NB4 (cell line): ENCODE measurements around the gene YIPF2.
"Not testable (repeated sequence)": the region's sequence is repeated elsewhere in the genome, so short reads cannot be mapped to it uniquely, and the experiment has no call there.

ENCODE experiments used
- DNase-seq: peaks from one replicate; pipeline ENCODE4 v3.0.0; 2010; ENCODE audit warnings: low read depth
- H3K4me3 ChIP-seq: one replicate; pipeline ENCODE4 v1.5.1; 2011; ENCODE audit warnings: mild to moderate bottlenecking, low read depth, low read length, moderate library complexity
- CTCF ChIP-seq: IDR thresholded peaks from one replicate; pipeline ENCODE4 v1.5.1; 2012; ENCODE audit warnings: low read depth, low read length
- MAX ChIP-seq: IDR thresholded peaks from 2 replicates; pipeline ENCODE4 v1.6.1; 2011; ENCODE audit warnings: low read depth, low read length
- MYC ChIP-seq: IDR thresholded peaks from 2 replicates; pipeline ENCODE4 v1.6.1; 2011; ENCODE audit warnings: low read depth, low read length
- POLR2A ChIP-seq: IDR thresholded peaks from 2 replicates; pipeline ENCODE4 v1.6.1; 2011; ENCODE audit warnings: mild to moderate bottlenecking; ENCODE audit not compliant: insufficient read length; ENCODE audit errors: extremely low read depth

YIPF2 gene

DNA sequence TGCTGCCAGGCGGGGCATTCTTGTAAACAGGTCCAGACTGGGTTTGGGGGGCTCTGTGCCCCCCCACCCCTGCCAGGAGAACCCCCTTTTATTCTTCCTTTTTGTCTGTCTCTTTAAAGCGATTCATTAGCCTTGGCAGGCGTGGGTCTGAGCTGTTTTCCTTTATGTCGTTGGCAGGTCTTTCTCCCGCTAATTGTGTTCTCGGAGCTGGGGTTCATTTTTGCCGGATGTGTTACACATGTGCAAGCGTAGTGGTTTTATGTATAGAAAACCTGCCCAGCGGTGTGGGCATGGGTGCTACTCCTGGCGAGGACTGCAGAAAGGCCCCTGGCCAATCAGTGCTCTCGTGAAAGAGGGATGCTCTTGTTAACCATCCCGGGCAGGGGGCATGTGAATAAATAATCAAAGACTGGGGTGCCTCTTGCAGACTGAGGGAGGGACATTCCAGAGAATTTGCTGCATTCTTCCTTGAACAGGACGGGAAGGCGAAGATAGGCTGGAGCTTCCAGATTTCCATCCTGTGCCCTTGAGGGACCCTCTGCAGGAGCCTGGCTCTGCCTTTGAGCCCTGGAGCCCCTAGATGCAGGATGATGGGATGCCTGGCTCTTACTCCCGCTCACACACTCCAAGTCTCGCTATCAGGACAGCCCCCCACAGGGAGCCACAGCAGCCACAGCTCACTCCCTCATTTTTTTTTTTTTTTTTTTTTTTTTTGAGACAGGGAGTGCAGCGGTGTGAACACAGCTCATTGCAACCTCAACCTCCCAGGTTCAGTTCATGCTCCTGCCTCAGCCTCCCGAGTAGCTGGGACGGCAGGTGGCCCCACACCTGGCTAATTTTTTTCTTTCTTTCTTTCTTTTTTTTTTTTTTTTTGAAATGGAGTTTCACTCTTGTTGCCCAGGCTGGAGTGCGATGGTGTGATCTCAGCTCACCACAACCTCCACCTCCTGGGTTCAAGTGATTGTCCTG lies 43.0 kb downstream of the YIPF2 start:
- H3K4me3 ChIP-seq = no peak overlapping the region
- DNase-seq = no peak
- TF ChIP-seq MYC (no peak), POLR2A (no peak), MAX (no peak), CTCF (no peak)

DNA sequence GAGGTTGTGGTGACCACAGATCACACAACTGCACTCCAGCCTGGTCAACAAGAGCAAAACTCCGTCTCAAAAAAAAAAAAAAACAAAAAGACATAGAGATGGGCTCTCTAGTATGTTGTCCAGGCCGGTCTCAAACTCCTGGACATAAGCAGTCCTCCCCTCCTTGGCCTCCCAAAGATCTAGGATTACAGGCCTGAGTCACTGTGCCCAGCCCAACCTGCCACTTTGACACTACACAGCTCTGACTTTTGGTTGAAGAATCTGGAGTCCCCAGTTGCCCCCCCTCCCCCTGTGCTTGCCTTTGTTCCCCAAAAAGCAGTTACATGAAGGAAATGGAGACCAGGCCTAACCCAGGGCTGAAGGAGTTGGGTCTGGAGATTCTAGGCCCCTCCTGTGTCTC lies 44.2 kb downstream of the YIPF2 start:
- H3K4me3 ChIP-seq = no peak overlapping the region
- no peak for TF ChIP-seq MAX
- TF ChIP-seq MYC = no peak
- no peak for TF ChIP-seq POLR2A
- no peak for TF ChIP-seq CTCF
- no peak for DNase-seq

DNA sequence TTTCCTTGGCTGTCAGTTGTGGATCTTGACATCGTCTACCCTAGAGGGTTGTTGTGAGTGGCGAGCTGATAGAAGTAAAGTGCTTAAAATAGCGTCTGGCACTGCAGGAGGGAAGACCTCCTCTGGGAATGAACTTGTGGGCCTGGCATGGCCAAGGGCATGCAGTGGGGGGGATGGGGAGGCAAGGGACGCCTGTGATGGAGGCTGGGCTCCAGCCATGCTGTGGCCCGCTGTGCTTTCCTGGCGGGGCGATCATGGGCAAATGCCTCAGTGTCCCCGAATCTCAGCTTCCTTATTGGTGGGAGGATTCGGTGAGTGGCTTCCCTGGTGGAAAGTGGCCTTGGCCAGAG lies 46.4 kb downstream of the YIPF2 start:
- H3K4me3 ChIP-seq = no peak overlapping the region
- TF ChIP-seq CTCF = no peak
- no peak for TF ChIP-seq POLR2A
- TF ChIP-seq MAX = no peak
- no peak for TF ChIP-seq MYC
- no peak for DNase-seq

GRCh38 chr19:10881403-10882107 lies 46.9 kb downstream of the YIPF2 start:
- no peak overlapping the region for H3K4me3 ChIP-seq
- TF ChIP-seq CTCF = no peak
- TF ChIP-seq MAX = no peak
- no peak for TF ChIP-seq MYC
- TF ChIP-seq POLR2A = no peak
- DNase-seq = no peak

GRCh38 chr19:10878253-10878652 lies 50.2 kb downstream of the YIPF2 start:
- DNase-seq = no peak
- no peak overlapping the region for H3K4me3 ChIP-seq
- no peak for TF ChIP-seq MAX
- no peak for TF ChIP-seq CTCF

GRCh38 chr19:10877608-10878007 lies 50.8 kb downstream of the YIPF2 start:
- DNase-seq, H3K4me3 ChIP-seq: not testable (repeated sequence)
